Activated T-helper 1 cell treated with anti-CD3 and anti-CD28 coated beads, Interleukin-12 subunit alpha, Interleukin-12 subunit beta, Interleukin-2, Interleukin-4 antibody, amounts not matched to agents 30 ng/mL and 10 ng/mL and 1 ng/mL, durations not matched to agents 14 hours and 24 hours and 36 hours (primary cell): ENCODE results near the gene EMID1. TPM values are rescaled to one million over a fixed set of nuclear protein-coding genes. Genes with fewer than 3 reads are reported as not detected.

Experiments used
- DNase-seq: peaks from one replicate; pipeline ENCODE4 v3.0.0; 2021; ENCODE audit warnings: low spot score
- H3K27ac Mint-ChIP-seq: one replicate; pipeline ENCODE4 v1.8.0; 2021; ENCODE audit warnings: mild to moderate bottlenecking, mixed read lengths
- H3K27me3 Mint-ChIP-seq: one replicate; pipeline ENCODE4 v1.8.0; 2022; ENCODE audit warnings: mild to moderate bottlenecking, moderate library complexity, mixed read lengths; ENCODE audit not compliant: insufficient read depth
- H3K36me3 Mint-ChIP-seq: one replicate; pipeline ENCODE4 v1.8.0; 2021; ENCODE audit warnings: low read depth, mixed read lengths
- H3K4me1 Mint-ChIP-seq: one replicate; pipeline ENCODE4 v1.8.0; 2021; ENCODE audit warnings: low read depth, mixed read lengths
- H3K4me3 Mint-ChIP-seq: one replicate; pipeline ENCODE4 v1.8.0; 2021; ENCODE audit warnings: mild to moderate bottlenecking, moderate library complexity, mixed read lengths
- H3K9me3 Mint-ChIP-seq: one replicate; pipeline ENCODE4 v1.8.0; 2021; ENCODE audit warnings: mixed read lengths
- intact Hi-C: fragments of 100-400 bp; cut with micrococcal nuclease; formaldehyde crosslinking; loops from one replicate; pipeline ENCODE4 v1.15.1; 2024
- total RNA-seq: library from RNA; stranded (reverse); gene quantifications from 2 replicates; pipeline ENCODE4 v1.2.3, GENCODE V29; 2022

EMID1 gene
- total RNA-seq, 1 donor from 2014 or later = not detected

DNA sequence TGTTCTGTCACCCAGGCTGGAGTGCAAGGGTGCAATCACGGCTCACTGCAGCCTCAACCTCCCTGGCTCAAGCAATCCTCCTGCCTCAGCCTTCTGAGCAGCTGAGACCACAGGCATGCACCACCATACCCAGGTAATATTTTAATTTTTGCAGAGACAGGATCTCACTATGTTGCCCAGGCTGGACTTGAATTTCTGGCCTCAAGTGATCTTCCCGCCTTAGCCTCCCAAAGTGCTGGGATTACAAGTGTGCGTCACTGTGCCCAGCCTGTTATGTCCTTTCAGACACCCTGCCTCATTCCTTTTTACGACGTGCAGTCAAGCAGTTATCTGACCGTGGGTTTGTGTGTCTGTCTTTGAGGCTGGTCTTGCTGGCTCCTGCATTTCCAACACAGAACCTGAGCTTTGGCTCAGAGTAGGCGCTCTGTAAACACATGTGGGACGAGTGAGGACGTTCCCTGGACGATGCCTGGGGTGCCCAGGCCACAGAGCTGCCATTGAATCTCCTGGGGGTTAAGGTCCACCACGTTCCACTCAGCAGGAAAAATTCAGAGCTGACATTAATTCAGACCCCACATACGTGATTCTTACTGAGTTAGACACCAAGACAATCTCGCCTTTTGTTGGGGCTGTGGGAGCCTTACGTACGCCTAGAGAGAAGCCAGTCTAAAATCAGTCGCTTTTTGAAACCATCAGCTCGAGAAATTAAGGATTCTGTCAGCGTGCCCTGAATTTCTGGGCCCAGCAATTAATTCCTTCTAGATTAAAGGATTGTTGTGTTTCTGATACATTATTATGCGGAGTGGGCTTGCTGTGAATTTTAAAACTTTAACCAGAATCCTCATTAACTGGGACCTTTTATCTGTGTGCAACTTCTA lies 21.5 kb upstream of the EMID1 start:
- Mint-ChIP-seq H3K9me3 (no peaks in the 10 kb centered on the region), H3K4me3 (no peak overlapping the region), H3K4me1 (no peaks in the 10 kb centered on the region), H3K27me3 (peaks cover 15% of the 10 kb centered on the region), H3K27ac (no peak overlapping the region), H3K36me3 (no peaks in the 10 kb centered on the region)
- no peak for DNase-seq
- intact Hi-C loops = no loop called here

DNA sequence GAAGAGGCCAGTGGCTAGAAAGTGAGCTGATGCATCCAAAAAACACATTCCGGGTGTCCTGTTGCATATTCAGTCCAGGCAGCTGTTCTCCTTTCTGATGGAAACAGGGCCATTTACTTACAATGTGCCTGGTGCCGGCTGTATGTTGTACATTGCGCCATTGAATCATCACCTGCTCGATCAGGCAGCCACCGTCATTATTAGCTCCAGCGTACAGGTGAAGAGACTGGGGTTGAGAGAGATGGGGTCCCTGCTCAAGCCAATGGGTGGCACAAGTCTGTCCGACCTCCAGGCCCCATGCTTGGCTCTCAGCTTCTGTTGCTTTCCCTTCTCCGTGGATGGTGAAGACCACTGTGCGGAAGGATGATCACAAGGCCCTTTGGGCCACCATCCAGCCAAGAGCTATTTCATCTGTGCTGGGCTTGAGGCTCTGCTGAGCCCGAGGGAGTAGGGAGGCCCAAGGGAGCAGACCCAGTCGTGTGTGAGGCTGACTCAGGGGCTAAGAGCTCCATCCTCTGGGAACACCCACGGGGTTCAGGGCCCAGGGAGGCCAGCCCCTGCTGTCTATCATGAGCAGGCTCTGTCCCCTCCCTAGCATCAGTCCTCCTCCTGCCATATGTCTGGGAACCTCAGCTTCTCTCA lies 20.7 kb upstream of the EMID1 start:
- Mint-ChIP-seq H3K27ac (no peak overlapping the region), H3K4me1 (no peaks in the 10 kb centered on the region), H3K27me3 (peaks cover 13% of the 10 kb centered on the region), H3K9me3 (no peaks in the 10 kb centered on the region), H3K4me3 (no peak overlapping the region), H3K36me3 (no peaks in the 10 kb centered on the region)
- intact Hi-C loops = no loop called here
- no peak for DNase-seq

DNA sequence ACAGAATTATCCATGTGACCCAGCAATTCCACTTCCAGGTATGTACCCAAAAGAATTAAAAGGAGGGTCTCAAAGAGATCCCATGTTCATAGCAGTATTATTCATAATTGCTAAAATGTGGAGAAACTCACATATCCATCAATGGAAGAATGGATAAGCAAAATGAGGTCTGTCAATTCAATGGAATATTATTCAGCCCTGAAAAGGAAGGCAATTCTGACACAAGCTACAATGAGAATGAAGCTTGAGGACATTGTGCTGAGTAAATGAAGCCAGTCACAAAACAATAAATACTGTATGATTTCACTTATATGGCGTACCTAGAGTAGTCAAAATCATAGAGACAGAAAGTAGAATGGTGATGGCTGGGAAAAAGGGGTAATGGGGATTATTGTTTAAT lies 19.4 kb upstream of the EMID1 start:
- intact Hi-C loops = no loop called here
- Mint-ChIP-seq H3K27ac (no peak overlapping the region), H3K27me3 (peaks cover 6% of the 10 kb centered on the region), H3K36me3 (no peaks in the 10 kb centered on the region), H3K9me3 (no peaks in the 10 kb centered on the region), H3K4me1 (no peaks in the 10 kb centered on the region), H3K4me3 (no peak overlapping the region)
- DNase-seq = no peak

DNA sequence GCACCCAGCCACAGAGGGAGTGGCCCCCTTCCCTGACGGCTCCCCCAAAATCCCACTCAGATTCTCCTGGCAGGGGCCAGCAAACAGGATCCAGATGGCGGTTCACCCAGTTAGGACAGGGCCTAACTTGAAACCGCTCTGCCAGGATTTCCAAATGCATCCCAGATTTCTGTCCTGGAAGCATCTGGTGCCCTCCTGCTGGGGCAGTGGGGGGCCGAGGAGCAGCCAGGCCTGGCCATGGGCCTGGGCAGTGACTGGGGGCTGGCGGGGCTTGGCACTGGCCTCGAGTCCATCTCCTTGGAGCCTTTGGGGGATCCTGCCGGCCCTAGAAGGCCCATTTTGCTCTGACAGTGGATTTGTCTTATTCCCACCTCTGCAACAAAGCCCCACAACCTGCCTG lies 17.9 kb upstream of the EMID1 start:
- H3K4me1 Mint-ChIP-seq = no peaks in the 10 kb centered on the region
- DNase-seq = no peak
- no peaks in the 10 kb centered on the region for H3K9me3 Mint-ChIP-seq
- H3K27ac Mint-ChIP-seq = no peak overlapping the region
- H3K27me3 Mint-ChIP-seq = no peaks in the 10 kb centered on the region
- H3K4me3 Mint-ChIP-seq = no peak overlapping the region
- intact Hi-C loops = no loop called here
- no peaks in the 10 kb centered on the region for H3K36me3 Mint-ChIP-seq

DNA sequence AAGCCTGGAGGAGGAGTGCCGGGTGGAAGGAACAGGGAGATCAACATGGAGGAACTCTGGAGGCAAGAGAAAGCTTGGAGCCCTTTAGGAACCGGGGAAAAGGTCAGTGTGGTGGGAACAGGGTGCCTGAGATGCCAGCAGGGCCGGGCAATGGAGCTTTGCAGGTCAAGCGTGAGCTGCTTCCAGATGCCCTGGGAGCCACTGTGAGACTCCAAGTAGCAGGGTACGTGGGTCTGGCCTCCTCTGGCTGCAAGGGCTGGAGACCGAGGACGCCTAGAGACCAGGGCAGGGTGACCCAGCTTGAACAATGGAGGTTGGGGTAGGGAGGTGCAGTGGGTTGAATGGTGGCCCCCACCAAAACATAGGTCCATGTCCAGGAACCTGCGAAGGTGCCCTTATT lies 15.6 kb upstream of the EMID1 start:
- no peaks in the 10 kb centered on the region for H3K4me1 Mint-ChIP-seq

DNA sequence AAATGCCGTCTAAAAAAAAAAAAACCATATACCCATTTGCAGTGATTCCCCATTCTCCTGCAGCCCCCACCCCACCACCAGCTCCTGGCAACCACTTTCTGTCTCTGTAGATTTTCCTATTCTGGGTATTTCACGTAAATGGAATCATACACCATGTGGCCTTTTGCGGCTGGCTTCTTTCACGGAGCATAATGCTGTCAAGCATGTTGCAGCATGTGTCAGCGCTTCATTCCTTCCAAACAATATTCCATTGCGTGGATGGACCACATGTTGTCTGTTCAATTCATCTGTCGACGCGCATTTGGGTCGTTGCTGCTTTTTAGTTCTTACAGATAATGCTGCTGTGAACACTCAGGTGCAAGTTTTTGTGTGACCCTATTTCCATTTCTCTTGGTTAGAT lies 14.8 kb upstream of the EMID1 start:
- DNase-seq = no peak
- peaks cover 2% of the 10 kb centered on the region for H3K27me3 Mint-ChIP-seq
- no peak overlapping the region for H3K27ac Mint-ChIP-seq
- H3K4me3 Mint-ChIP-seq = no peak overlapping the region
- intact Hi-C loops = no loop called here
- H3K36me3 Mint-ChIP-seq = no peaks in the 10 kb centered on the region
- no peaks in the 10 kb centered on the region for H3K4me1 Mint-ChIP-seq
- H3K9me3 Mint-ChIP-seq = peaks cover 4% of the 10 kb centered on the region

More for the DNA sequence above, 15.6 kb upstream of the EMID1 start:
- Mint-ChIP-seq H3K36me3 (no peaks in the 10 kb centered on the region), H3K9me3 (peaks cover 2% of the 10 kb centered on the region), H3K27me3 (peaks cover 2% of the 10 kb centered on the region), H3K27ac (no peak overlapping the region), H3K4me3 (no peak overlapping the region)
- no peak for DNase-seq
- intact Hi-C loops = no loop called here

DNA sequence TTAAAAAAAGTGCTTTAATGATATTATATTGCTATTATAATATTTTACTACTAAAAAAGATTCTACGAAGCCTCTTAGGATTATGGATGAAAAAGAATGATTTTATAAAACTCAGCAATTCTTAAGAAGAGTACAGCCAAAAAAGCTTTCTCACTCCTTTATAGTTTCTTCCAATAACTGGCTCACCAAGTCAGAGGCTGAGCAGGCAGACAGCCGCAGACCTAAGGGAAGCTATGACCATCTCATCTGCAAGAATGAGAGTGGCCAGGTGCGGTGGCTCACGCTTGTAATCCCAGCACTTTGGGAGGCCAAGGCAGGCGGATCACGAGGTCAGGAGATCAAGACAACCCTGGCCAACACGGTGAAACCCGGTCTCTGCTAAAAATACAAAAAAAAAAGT lies 12.7 kb upstream of the EMID1 start:
- intact Hi-C loops = no loop called here
- no peaks in the 10 kb centered on the region for H3K4me1 Mint-ChIP-seq

DNA sequence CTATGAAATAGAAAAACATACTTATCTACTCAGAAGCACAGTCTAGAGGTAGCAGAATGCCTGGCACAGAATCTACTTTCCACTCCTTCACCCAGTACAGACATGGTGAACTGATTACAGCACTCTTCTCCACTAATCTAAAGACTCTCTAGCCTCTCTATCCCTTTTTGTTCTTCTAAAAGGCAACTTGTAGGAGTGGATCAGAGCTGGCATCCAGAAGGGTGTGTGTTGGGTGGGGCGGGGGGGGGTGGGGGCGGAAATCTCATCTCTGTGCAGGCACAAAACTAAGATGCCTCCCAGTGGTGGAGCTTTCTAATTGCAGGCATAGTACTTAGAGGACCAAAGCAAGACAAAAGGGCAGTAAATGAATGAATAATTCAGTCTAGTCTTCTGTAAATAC lies 11.5 kb upstream of the EMID1 start:
- no peak for DNase-seq
- no peak overlapping the region for H3K27ac Mint-ChIP-seq

More for the DNA sequence above, 12.7 kb upstream of the EMID1 start:
- Mint-ChIP-seq H3K9me3 (peaks cover 4% of the 10 kb centered on the region), H3K27ac (no peak overlapping the region), H3K36me3 (no peaks in the 10 kb centered on the region), H3K27me3 (peaks cover 12% of the 10 kb centered on the region), H3K4me3 (no peak overlapping the region)
- no peak for DNase-seq

DNA sequence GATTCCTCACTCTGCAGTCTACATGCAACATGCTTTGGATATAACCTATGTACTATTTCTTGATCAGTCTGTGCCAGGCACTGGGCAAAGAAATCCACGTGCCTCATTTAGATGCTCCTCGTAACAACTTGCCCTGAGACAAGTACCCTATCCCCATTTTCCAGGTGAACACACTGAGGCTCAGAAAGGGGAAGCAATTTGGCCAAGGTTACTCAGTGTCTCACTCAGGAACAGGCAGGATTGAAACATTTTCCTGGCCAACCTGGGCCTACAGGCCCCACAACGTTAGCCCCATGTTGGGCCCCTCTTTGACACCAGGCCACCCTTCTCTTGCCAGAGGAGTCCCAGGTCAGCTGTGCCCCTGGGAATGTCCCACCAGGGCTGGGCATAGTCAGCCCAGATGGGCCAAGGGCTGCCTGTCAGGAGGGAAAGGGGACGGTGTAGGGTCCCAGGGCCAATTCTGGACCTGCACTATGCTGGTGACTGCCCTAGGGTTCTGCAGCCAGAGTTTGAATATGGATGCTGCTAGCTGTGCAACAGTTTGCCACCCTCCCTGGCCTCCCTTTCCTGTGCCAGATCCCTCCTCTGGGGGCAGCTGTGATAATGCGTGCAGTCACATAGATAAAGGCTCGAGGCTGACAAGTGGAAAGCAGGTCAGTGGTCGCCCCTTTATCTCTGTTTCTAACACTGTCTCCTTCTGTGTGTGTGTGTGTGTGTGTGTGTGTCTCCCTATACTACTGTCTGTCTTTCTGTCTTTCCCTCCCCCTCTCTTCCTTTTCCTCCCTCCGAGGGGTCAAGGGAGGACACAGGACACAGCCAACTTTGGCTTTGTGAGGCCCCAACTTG lies 10.4 kb upstream of the EMID1 start:
- Mint-ChIP-seq H3K36me3 (no peaks in the 10 kb centered on the region), H3K27me3 (peaks cover 16% of the 10 kb centered on the region), H3K9me3 (peaks cover 4% of the 10 kb centered on the region), H3K27ac (no peak overlapping the region), H3K4me1 (no peaks in the 10 kb centered on the region), H3K4me3 (no peak overlapping the region)
- intact Hi-C loops = no loop called here
- DNase-seq = no peak

More for the DNA sequence above, 11.5 kb upstream of the EMID1 start:
- no peaks in the 10 kb centered on the region for H3K4me1 Mint-ChIP-seq
- intact Hi-C loops = no loop called here
- H3K4me3 Mint-ChIP-seq = no peak overlapping the region
- H3K36me3 Mint-ChIP-seq = no peaks in the 10 kb centered on the region
- peaks cover 12% of the 10 kb centered on the region for H3K27me3 Mint-ChIP-seq
- peaks cover 4% of the 10 kb centered on the region for H3K9me3 Mint-ChIP-seq

DNA sequence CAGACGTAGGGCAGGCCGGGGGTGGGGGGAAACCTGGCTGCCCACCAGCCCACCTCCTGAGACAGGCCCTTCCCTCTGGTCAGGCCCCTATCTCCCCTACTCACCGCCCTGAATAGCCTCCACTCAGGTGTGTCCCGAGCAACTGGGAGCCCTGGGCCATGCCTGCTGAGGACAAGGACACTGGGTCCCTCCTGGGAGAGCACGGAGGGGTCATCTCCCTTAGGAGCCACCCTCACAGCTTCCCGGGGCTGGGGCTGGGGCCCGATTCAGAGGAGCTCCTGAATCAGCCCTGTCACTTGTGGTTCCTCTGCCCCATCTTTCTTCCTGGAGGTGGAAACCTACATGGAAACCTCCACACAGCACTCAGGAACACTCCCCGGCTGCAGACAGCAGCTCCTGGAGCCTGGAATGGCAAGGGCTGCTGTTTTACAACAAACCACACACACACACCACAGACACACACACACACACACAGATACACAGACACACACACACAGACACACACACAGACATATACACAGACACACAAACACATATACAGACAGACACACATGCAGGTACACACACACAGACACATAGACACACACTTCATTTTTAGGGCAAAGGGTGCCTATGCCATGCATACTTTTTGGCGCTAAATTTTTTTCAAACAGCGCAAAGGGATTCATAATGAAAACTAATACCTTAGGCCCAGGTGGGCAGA lies 9.6 kb upstream of the EMID1 start:
- Mint-ChIP-seq H3K4me1 (peaks cover under 1% of the 10 kb centered on the region), H3K4me3 (no peak overlapping the region), H3K9me3 (peaks cover 4% of the 10 kb centered on the region), H3K27ac (no peak overlapping the region), H3K36me3 (no peaks in the 10 kb centered on the region), H3K27me3 (peaks cover 16% of the 10 kb centered on the region)
- no peak for DNase-seq
- intact Hi-C loops = no loop called here

DNA sequence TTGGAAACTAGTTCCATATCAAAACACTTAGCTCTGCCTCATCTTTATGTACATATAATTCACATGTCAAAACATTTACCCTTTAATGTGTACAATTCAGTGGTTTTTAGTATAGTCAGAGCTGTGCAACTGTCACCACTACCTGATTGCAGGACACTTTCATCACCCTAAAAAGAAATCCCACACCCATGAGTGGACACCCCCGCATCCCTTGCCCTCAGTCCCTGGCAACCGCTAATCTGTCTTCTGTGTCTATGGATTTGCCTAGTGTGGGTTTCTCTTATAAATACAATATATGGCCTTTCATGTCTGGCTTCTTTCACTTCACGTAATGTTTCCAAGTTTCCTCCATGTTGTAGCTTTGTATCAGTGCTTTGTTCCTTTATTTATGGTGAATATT lies 8.6 kb upstream of the EMID1 start:
- Mint-ChIP-seq H3K36me3 (no peaks in the 10 kb centered on the region), H3K4me1 (peaks cover 10% of the 10 kb centered on the region), H3K4me3 (no peak overlapping the region), H3K9me3 (peaks cover 4% of the 10 kb centered on the region), H3K27me3 (peaks cover 22% of the 10 kb centered on the region), H3K27ac (no peak overlapping the region)
- intact Hi-C loops = no loop called here
- DNase-seq = no peak

DNA sequence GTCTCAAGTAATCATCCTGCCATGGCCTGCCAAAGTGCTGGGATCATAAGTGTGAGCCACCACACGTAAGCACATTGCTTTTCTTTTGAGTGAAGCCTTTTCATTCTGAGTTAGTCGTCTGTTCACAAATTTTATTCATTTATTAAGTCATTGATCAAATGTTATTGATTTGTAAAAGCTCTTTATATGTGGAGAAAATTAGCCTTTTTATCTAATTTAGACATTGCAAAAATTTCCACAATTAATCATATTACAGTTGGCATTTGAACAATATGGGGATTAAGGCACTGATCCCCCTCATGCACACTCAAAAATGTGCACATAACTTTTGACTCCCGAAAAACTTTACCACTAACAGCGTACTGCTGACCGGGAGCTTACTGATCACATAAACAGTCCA lies 7.5 kb upstream of the EMID1 start:
- no peak for DNase-seq
- Mint-ChIP-seq H3K9me3 (peaks cover 4% of the 10 kb centered on the region), H3K36me3 (no peaks in the 10 kb centered on the region), H3K4me1 (peaks cover 19% of the 10 kb centered on the region), H3K4me3 (no peak overlapping the region), H3K27me3 (peaks cover 22% of the 10 kb centered on the region), H3K27ac (no peak overlapping the region)
- intact Hi-C loops = no loop called here
